ENCODE results near the gene IZUMO4. TPM values are rescaled to one million over a fixed set of nuclear protein-coding genes. Genes with fewer than 3 reads are reported as not detected.
A peak's percentile ranks its signal among the peaks of the same experiment; 100 is the strongest.

The IZUMO4 gene
- total RNA-seq, 1 donor from 2014 or later, result 6.8 TPM

DNA sequence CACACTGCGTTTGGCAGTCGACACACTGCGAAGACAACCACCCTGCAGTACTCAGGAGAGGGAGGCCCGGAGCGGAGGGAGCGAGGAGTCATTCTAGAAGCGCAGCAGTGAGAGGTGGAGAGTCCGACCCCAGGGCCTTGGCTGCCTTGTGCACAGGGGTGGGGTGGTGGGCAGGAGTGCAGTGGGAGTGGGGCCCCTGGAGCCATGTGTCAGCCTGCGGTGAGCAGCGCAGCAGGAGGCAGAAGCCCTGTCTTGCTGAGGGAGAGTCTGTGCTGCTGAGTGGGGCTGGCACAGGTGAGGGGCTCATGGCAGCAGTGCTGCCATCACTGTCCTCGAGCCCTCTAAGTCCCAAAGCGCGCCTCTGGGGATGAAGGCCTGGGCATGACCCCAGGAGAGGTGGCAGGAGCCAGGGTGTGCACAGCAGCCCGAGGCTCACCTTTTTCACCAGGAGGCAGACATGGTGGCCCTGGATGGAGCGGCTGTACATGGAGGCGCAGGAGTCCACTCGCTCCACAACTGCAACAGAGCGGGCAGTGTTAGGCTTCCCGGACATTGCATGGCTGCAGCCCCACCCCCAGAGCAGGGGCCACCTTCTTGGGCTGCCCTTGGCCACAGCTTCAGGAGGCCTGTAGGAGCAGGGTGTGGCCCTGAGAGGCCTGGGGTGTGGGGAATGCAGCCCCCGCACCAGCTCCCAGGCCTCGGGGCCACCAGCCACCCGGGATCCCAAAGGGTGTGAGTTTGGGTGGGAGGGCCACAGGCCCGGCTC lies 11.7 kb downstream of the IZUMO4 start:
- no peak overlapping the region for H3K27ac ChIP-seq
- no peaks in the 10 kb centered on the region for H3K9me3 ChIP-seq
- TF ChIP-seq, protein P1, sequence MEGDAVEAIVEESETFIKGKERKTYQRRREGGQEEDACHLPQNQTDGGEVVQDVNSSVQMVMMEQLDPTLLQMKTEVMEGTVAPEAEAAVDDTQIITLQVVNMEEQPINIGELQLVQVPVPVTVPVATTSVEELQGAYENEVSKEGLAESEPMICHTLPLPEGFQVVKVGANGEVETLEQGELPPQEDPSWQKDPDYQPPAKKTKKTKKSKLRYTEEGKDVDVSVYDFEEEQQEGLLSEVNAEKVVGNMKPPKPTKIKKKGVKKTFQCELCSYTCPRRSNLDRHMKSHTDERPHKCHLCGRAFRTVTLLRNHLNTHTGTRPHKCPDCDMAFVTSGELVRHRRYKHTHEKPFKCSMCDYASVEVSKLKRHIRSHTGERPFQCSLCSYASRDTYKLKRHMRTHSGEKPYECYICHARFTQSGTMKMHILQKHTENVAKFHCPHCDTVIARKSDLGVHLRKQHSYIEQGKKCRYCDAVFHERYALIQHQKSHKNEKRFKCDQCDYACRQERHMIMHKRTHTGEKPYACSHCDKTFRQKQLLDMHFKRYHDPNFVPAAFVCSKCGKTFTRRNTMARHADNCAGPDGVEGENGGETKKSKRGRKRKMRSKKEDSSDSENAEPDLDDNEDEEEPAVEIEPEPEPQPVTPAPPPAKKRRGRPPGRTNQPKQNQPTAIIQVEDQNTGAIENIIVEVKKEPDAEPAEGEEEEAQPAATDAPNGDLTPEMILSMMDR (IDR thresholded peaks at IDR 0.05), result no peak
- no peaks in the 10 kb centered on the region for H3K27me3 ChIP-seq
- intact Hi-C loops (cut with DNase I), result no loop called here
- no peak overlapping the region for H3K4me3 ChIP-seq
- DNase-seq, result no peak
- H3K36me3 ChIP-seq, result peaks cover 88% of the 10 kb centered on the region
- ATAC-seq, result no peak
- H3K4me1 ChIP-seq, result no peaks in the 10 kb centered on the region

GRCh38 chr19:2109046-2109864 lies 12.5 kb downstream of the IZUMO4 start:
- TF ChIP-seq, protein P1 (IDR thresholded peaks at IDR 0.05), result no peak
- H3K4me1 ChIP-seq, result no peaks in the 10 kb centered on the region
- H3K27ac ChIP-seq, result no peak overlapping the region
- no peaks in the 10 kb centered on the region for H3K9me3 ChIP-seq
- ATAC-seq (peak; percentile 14), DNase-seq (no peak)
- intact Hi-C loops (cut with DNase I), result no loop called here
- no peaks in the 10 kb centered on the region for H3K27me3 ChIP-seq
- no peak overlapping the region for H3K4me3 ChIP-seq
- peaks cover 96% of the 10 kb centered on the region for H3K36me3 ChIP-seq

DNA sequence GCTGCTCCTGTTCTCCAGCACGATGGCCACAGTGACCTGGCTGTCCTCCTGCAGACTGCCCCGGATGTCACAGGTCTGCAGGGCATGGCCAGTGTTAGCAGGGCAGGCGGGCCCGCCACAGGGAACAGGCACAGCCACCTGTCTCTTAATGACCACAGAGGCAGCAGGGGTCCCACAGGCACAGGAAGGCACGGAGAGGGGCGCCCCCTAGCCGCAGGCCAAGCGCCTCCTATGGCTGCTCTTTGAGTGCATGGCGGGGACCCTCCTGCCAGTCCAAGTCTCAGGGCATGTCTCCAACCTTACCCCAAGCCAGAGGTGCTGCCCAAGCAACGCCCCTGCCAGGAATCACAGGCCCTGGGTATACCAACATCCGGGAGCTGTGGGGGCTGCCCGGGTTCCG lies 14.1 kb downstream of the IZUMO4 start:
- ATAC-seq, result no peak
- intact Hi-C loops (cut with DNase I), result no loop called here

DNA sequence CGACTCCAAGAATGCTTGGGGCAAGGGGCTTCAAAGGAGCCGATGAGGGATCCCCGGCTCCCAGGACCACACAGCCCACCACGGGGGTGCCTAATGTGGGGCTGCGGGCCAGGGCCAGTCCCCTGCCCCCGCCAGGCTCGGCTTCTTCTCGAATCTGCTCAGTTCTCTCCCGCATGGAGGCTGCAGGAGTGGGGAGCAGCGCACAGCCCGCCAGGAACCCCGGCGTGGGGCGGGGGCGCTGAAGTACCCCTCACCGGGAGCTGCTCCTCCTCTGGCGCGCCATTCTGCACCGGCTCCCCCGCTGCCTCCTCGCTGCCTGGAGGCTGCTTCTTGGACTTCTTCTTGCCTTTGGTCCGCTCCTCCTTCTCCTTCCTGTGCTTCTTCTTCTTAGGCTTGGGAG lies 14.7 kb downstream of the IZUMO4 start:
- H3K9me3 ChIP-seq, result no peaks in the 10 kb centered on the region
- ATAC-seq, result no peak
- no peak overlapping the region for H3K4me3 ChIP-seq
- no peak overlapping the region for H3K27ac ChIP-seq
- DNase-seq, result no peak
- no peaks in the 10 kb centered on the region for H3K27me3 ChIP-seq
- peaks cover 100% of the 10 kb centered on the region for H3K36me3 ChIP-seq
- no peaks in the 10 kb centered on the region for H3K4me1 ChIP-seq
- TF ChIP-seq, protein P1 (IDR thresholded peaks at IDR 0.05), result no peak
- intact Hi-C loops (cut with DNase I), result no loop called here

More for the DNA sequence above, 14.1 kb downstream of the IZUMO4 start:
- DNase-seq, result no peak
- TF ChIP-seq, protein P1 (IDR thresholded peaks at IDR 0.05), result no peak
- Histone ChIP-seq H3K9me3 (no peaks in the 10 kb centered on the region), H3K27ac (no peak overlapping the region), H3K4me1 (no peaks in the 10 kb centered on the region), H3K27me3 (no peaks in the 10 kb centered on the region), H3K4me3 (no peak overlapping the region), H3K36me3 (peaks cover 100% of the 10 kb centered on the region)

DNA sequence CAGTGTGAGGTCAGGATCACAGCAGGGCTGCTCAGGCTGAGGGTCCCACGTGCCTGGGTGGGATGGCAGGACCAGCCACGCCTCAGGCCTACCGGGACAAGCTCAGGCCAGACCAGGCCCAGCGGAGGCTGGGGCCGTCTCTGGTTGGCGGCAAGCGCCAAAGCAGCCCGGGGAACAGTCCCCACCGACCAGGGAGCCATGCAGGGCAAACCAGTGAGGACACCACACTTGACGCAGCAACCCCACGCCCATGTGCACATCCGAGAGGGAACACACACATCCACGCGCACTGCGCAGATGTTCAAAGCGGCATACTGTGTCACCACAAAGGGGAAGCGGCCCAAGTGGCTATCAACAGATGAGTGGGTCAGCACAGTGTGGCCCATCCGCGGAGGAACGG lies 15.2 kb downstream of the IZUMO4 start:
- ATAC-seq, result no peak
- no peak for DNase-seq
- no peak overlapping the region for H3K27ac ChIP-seq
- intact Hi-C loops (cut with DNase I), result no loop called here
- no peak overlapping the region for H3K4me3 ChIP-seq
- H3K36me3 ChIP-seq, result peaks cover 100% of the 10 kb centered on the region
- H3K4me1 ChIP-seq, result no peaks in the 10 kb centered on the region
- H3K9me3 ChIP-seq, result no peaks in the 10 kb centered on the region
- no peaks in the 10 kb centered on the region for H3K27me3 ChIP-seq
- TF ChIP-seq, protein P1 (IDR thresholded peaks at IDR 0.05), result no peak
